ENCODE measurements around the gene CD274.

The CD274 gene

DNA sequence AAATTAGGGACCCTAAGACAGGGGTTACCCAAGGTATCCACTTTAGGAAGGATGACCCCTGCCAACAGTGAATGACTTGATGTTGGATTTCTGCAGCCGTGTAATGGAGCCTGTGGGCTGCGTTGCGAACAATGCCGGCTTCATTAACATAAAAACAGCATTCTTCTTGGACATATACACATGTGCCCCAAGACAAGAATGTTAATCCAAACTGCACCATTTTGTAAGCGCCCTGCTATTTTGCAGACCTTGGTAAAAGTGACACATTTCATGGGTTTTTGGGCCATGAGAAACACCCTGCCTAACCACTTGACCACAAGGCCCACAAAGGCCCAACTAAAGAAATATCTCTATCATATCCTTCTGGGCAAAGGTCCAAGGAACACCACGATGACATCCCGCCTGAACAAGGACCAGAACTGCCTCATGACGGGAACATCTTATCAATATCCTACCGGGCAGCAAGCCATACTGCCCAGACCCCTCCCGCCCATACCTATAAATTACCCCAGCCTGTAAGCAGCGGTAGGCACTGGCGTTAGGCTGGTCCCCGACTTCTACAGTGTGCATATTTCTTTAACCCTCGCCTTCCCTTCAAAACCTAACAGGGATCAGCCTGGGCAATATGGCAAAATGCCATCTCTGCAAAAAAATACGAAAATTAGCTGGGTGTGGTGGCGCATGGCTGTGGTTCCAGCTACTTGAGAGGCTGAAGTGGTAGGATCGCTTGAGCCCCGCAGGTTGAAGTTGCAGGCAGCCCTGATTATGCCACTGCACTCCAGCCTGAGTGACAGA lies 50.3 kb downstream of the CD274 start:
- no peak for DNase-seq (ENCODE audit: low spot score)

DNA sequence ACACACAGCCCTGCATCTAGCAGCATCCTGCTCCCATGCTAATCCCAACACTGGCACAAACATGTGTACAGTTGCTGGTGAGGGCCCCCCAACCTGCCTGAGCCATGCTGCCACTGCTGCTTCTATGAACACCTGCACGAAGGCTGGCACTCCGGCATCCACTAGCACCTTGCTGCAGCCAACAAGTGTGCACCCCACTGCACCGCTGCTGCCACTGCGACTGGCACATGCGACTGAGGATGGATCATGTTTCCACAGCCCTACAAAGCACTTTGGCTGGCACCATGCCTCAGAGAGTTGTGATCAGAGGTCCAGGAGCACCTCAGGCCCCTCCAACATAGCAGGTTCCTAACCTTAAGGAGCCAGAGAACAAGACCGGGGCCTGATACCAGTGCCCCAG lies 52.2 kb downstream of the CD274 start:
- no peak for DNase-seq (ENCODE audit: low spot score)

DNA sequence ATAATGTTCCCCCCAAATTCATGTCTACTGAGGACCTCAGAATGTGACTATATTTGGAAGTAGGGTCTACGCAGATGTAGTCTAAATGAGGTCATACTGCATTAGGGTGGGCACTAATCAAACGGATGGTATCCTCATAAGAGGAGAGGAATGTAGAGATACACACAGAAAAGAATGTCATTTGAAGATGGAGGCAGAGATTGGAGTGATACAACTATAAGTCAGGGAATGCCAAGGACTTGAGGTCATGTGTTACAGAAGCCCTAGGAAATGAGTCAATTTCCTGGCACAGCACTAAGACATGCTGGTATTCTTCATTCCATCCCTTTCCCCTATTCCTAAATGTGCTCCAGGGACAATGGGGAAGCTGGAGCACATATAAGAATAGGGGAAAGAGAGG lies 59.2 kb downstream of the CD274 start:
- no peak for DNase-seq (ENCODE audit: low spot score)

DNA sequence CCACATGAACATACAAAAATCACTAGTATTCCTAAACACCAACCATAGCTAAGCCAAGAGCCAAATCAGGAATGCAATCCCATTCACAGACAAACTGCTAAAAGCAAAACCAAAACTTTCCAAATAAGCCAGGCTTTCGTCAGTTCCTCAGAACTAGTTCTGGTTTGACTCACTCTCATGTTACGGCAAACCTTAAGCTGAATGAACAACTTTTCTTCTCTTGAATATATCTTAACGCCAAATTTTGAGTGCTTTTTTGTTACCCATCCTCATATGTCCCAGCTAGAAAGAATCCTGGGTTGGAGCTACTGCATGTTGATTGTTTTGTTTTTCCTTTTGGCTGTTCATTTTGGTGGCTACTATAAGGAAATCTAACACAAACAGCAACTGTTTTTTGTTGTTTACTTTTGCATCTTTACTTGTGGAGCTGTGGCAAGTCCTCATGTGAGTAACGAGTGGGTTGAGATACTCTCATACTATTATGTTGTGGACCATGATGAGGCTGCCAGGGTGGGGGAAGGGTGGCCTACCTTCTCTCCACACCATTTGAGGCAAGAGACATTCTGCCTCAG lies 60.1 kb downstream of the CD274 start, which contains the start of gene PDCD1LG2:
Gene PDCD1LG2 (plus strand): TSS at position 172 of the 572 bp plus-strand sequence. CDS start 12,016 bp downstream, outside the sequence.
- peak; percentile 39 for DNase-seq (ENCODE audit: low spot score)

DNA sequence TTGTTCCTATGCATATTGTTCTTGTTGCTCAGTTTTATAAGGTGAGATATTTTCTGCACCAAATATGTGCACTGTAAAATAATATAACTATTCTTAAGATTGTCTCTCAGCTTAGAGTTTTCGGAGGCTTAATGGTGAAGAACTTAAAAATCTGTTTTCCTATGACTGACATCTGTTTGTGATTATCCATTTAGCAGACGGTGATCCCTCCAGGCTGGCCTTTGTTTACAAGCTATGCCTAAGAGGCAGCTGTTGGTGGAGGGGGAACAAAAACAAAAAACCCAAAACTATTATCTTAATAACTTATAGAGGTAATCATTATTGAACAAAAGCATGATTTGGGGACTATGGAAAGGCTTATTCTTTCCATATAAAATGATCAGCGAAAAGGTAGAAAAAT lies 60.6 kb downstream of the CD274 start:
- DNase-seq (ENCODE audit: low spot score), result no peak

DNA sequence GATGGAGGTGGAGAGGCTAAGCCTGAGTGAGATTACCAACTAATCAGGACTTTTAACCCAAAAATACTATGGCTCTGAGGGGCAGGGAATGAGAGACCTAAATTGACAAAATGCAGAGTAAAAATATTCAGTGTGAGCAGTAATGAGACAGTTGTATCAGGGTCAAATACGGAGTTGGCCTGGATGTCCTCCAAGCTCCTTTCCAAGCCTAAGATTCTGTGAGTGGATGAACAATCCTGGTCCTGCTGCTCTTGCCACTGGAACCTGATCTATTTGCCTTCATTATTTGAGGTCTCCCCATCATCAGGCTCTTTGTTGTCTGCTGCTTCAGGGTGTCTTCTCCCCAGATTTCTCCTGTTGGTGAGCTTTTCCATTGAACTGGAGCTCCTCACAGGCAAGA lies 61.1 kb downstream of the CD274 start:
- DNase-seq (ENCODE audit: low spot score), result no peak

DNA sequence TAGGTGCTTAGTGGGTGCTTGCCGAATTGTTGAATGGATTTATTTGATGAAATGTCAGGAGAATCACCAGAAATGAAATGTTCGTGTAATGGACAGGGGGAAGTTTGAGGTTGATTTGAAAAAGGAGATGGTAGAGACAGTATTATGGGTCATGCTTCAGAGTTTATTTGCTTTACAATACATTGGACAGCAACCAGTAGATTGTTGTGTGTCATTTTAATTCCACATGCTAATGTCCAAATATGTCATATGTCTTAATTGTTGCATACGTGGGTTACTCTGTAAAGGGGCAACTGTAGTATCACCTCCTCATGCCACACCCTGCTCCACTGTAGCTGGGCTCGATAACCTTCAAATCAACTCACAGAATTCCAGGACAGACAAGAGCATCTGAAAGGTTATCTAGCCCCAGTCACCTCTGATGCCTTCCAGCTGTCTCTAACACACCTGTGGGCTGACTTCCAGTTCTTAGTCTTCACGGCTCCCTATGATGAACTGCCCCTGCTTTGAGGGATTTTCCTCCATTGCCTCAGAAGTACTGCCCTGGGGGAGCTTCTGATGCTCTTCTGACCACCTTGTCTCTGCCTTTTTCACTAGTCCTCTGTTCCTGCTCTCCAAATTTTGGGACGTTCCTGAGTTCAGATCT lies 61.7 kb downstream of the CD274 start:
- no peak for DNase-seq (ENCODE audit: low spot score)

DNA sequence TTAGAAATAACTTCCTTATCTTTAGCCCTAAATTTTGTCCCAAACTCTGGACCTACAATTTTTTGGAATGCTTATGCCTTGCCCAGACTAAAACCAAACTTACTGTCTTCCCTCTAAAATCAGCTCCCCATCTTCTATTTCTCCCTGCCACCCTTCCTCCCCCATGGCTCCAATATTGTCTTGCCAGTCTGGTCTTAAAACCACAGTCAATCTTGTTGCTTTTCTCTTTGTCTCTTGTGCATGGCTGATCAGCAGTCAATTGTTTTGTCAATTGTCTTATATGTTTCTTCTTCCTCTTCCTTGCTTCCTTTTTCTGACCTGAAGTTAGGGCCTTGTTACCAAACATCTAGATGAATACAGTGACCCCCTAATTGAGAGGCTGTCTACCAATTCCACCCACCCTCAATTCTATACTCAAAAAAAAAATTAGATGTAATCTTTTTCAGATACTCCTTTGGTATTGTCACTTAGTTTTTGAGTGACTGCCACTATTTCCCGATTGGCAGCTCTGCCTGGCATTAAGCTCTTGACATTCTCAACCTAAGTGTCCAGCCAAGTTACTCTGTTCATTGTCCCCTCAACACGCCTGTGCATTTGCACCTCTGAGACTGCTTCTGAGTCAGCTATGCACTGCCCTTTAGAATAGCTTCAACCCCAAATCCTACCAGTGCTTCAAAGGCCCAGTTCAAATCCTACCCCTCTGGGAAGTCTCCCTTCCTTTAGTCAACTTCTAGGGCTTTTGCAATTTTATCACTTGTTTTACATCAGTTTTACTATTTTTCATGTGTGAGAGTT lies 62.5 kb downstream of the CD274 start:
- no peak for DNase-seq (ENCODE audit: low spot score)

DNA sequence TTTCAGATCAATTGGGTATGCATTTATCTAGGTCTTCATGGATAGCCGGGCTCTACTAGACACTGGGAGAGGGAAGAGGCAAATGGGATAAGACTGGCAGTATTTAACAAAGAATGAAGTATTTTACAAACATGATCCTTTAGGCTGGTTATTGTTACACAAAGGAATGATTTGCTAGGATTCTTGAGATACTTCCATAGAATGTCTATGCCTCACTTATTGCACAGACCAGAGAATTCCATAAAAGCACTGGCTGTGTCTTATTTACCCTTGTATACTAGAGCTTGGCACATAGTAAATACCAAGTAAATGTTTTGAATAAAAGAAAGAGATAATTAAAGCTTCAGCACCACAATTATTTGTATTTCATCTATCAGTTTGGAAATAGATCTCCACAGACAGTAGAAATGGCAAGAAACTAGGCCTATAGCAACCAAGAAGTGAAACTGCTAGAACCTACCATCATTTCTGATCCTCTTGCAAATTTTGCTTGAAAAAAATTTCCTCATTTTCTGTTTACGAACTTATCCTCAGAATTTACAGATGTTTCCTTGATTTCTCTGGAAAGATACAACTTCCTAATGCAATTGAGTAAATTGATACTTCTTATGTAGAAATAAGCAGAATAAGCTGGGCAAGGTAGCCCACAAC lies 63.7 kb downstream of the CD274 start:
- no peak for DNase-seq (ENCODE audit: low spot score)

DNA sequence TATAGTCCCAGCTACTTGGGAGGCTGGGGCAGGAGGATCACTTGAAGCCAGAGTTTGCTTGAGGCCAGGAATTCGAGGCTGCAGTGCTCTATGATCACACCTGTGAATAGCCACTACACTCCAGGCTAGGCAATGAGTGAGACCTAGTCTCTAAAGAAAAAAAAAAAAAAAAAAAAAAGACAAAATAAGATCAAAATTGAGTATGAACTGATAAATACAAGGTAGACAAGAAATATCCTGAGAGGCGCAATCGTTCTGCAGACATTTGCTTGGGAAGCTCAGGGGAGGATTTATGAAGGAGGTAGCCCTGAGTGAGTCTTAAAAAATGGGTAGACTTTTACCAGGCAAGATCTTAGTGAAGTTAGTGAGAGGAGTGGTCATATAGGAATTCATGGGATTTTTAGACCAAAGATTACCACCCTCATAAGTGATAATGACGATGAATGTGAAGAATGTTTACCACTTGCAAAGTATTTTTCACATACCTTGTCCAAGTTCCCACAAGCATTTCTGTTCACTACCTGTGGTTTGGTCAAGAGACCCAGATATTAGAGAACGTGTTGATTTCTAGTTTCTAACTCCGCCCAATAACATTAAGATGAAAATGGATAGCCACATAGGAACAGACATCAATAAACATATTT lies 64.4 kb downstream of the CD274 start:
- no peak for DNase-seq (ENCODE audit: low spot score)

DNA sequence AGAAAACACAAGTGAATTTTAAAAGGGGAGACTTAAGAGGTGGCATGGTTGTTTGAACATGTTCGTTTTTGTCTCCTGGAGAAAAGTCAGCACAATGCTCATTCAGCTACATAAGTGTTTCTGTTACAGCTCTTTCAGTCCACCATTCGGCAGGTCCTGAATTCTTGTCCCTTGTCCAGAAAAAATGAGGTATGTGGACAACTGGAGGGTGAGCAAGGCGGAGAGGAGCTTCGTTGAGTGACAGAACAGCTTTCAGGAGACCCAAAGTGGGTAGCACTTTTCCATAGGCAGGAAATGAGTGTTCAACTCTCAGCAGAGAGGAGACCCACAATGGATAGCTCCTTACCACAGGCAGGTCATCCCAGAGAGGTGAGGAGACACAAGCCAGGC lies 64.9 kb downstream of the CD274 start:
- no peak for DNase-seq (ENCODE audit: low spot score)

DNA sequence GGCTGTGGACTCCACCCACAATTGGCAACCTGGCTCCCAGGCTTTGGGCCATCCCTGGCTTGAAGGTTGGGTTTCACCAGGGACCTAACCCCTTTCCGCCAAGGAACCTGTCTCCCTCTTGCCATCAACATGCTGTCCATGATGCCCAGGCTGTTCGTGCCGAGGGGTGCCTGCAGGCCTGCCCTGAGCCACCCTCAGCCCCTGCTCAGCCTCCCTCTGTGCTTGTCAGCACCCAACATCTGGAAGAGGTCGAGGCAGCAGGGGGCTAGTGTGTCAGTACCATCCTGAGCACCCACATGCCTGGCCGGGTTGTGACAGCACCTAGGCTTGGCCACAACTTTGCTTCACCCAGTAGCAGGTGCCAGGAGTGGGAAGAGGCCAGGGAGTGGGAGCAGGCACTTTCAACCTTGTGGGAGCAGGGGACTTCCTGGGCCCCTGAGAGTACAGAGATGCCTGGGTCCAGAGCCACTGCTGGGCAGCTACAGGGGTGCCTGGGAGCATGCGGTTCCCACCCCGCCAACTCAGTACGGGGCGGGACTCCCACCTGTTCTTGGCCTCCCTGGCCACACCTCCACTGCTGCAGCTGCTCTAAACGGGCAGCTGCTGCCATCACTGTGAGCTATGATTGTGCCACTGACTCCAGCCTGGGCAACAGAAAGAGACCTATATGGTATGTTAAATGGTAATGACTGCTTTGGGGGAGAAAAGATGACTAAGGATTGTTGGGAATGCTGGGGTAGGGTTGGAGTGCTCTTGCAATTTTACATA lies 66.3 kb downstream of the CD274 start:
- no peak for DNase-seq (ENCODE audit: low spot score)

DNA sequence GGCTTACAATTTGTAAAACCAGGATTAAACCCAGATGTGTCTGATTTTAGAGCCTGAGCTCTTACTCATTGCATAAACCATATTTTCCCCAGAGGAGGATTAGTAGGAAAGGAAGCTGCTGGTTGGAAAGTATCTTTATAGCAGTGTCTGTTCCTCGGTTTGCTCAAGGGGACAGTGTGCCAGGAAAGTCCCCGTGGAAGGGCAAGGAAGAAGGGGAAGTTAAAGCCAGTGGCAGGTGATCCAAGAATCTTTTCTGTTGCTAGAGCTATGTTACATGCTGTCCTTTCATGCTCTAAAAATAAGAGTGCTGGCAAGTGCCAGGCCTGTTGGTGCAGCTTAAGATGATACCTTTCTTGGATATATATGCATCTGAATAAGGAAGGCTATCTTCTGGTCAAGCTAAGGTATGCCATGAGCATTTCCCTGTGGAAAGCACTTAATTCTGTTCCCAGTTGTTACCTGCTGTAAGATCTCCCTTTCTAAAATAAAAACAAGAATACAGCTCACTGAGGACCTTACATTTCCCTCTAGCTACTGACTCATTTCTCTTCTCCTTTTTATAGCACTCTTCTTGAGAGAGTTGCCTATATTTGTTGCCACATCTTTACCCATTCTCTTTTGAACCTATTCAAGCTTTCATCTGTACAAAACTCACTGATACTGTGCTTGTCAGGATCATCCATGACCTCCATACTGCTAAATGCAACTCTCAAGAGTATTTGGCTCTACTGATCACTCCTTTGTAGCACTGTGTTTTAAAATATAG lies 68.0 kb downstream of the CD274 start:
- no peak for DNase-seq (ENCODE audit: low spot score)

DNA sequence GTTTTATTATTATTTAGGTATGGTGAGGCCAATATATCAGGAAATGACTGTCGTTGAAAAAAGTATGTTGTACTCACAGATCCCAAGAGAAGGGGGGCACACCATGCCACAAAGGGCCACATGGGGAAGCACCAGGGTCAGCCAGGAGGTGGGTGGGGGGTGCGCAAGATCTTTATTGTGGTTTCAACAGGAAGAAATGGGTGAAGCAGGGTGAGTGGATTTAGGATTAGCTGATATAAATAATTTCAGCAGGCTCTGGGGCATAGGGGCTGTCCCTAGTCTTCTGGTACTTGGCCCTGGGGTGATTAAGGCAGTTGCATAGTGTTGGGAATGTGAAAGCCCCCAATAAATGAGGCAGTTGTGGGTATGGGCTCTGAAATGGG lies 68.6 kb downstream of the CD274 start:
- no peak for DNase-seq (ENCODE audit: low spot score)

Measured in CD4-positive, alpha-beta T cell treated with Interleukin-2 at 100 ng/mL for 4 hours (primary cell).